ENCODE results near the gene BCL2L2.
A peak's percentile ranks its signal among the peaks of the same experiment; 100 is the strongest.
"Not testable (repeated sequence)": the region's sequence is repeated elsewhere in the genome, so short reads cannot be mapped to it uniquely, and the experiment has no call there.

BCL2L2 gene

GRCh38 chr14:23324993-23325392 lies 18.4 kb downstream of the BCL2L2 start:
- DNase-seq, result no peak

GRCh38 chr14:23325746-23326145 lies 19.1 kb downstream of the BCL2L2 start:
- not testable (repeated sequence) for DNase-seq

- DNase-seq, result no peak
Measured at GRCh38 chr14:23326491-23327332, 20.1 kb downstream of the BCL2L2 start.

GRCh38 chr14:23327947-23328744 lies 21.5 kb downstream of the BCL2L2 start:
- DNase-seq, result peak; percentile 65

GRCh38 chr14:23335623-23336022 lies 29.0 kb downstream of the BCL2L2 start:
- no peak for DNase-seq

GRCh38 chr14:23339506-23340268 lies 33.1 kb downstream of the BCL2L2 start:
- no peak for DNase-seq

- DNase-seq, result no peak
Measured at GRCh38 chr14:23344481-23344880, 37.8 kb downstream of the BCL2L2 start.

DNA sequence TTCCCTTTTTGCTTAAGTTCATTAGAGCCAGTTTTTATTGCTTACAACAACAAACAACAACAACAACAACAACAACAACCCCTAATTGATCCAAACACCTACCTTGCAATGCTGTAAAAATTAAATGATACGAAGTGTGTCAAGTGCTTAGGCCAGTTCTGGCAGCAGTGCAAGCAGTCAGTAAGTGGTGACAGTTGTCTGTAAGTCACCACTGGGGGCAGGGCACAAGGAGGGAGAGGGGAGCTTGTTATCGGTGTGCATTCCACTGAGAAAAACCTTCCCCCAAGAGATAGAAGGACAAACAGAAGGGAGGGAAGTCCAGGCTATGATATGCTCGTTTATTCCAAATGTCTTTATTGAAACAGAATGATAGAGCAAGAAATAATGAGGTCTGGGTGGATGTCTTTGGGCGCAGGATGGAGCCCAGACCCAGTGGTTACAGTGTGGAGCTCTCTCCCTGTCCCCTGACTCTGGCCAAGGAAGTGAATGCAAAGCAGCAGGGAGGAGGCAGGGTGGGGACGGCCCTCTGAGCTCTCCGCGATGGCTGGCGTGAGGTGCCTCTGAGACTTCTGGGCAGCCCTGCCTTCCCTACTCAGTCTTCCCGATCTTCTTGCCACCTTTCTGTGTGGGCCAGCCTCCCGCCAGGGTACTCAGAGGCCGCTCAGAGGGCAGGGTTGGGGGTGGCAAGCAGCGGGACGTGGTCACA lies 39.5 kb downstream of the BCL2L2 start:
- DNase-seq, result no peak

DNA sequence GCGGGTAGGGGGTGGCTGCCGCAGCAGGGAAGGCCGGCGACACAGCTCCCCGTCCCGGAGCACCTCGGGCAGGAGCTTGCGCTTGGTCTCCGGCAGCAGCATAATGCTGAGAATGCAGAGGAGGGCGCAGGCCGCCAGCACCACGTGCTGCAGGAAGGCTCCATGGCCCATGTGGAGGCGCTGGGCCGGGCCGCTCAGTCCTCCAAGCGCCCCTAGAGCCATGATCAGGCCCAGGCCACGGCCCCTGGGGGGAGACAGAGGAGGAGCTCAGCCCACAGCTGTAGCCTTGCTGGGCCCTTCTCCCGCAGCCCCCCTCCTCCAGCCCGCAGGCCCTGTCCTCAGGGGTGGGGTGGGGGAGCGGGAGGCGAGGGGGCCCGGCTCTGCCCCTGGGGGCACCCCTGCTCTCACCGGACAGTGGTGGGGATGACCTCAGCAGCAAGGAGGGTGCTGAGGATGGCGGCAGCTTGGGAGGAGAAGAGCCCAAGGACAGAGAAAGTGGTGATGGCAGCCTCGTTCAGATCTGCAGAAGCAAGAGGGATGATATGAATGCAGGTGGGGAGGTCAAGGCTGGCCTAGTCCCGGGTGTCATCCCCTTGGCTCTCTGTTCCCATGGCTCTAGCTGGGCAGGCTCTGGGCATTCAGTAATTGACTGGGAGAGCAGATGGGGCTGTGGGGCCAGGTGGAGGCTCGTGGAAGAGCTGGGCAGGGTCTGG lies 40.2 kb downstream of the BCL2L2 start:
- no peak for DNase-seq

DNA sequence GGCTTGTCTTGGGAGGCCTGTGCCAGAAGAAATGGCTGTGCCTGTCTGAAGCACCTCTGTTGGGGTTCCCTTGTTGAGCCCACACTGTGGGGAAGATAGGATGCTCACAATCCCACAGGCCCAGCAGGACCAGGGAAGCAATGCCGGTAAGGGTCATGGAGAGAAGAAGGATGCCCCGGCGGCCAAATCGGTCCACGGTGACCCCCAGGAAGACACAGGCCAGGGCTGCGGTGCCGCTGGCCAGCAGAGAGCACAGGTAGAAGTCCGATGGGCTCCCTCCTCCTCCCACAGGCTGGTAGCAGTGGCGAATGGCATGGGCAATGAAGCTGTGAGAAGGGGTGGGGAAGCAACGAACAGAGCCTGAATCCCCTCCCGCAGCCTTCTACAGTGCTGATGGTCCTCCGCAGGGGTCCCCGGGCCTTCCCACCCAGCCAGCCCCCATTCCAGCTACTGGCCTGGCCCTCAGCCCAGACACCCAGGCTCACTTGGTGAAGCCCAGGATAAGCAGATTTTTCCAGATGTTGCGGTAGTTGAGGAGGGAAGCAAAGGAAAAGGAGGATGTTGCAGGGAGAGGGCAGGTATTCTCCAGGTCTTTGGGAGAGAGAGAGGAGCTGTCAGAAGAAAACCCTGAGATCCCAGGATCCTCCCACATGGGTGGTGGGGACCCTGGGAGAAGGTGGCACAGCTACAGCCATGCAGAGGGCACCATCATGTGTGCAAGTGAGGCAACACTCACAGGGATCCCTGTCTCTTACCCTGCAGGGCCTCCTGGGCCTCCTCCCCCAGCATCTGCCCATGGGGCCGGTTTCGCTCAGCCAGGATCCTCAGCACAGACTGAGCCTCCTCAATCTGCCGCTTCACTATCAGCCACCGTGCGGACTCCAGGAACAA lies 41.0 kb downstream of the BCL2L2 start:
- DNase-seq, result no peak

DNA sequence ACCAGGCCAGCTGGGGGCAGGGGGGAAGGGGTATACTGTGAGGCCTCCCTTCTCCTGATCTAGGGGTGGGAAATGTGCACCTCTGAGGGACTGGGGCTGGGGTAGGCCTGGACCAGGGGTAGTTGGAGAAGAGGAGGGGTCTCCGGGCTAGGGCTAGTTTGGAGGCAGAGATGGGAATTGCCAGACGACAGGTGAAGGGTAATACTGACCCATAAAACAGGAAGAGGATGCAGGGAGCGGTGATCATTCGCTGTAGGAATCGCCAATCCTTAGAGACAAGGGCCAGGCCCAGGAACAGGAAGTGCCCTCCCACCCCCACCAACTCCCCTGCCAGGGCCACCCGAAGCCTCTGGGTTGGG lies 41.6 kb downstream of the BCL2L2 start:
- no peak for DNase-seq

GRCh38 chr14:23349156-23349845 lies 42.7 kb downstream of the BCL2L2 start:
- no peak for DNase-seq

DNA sequence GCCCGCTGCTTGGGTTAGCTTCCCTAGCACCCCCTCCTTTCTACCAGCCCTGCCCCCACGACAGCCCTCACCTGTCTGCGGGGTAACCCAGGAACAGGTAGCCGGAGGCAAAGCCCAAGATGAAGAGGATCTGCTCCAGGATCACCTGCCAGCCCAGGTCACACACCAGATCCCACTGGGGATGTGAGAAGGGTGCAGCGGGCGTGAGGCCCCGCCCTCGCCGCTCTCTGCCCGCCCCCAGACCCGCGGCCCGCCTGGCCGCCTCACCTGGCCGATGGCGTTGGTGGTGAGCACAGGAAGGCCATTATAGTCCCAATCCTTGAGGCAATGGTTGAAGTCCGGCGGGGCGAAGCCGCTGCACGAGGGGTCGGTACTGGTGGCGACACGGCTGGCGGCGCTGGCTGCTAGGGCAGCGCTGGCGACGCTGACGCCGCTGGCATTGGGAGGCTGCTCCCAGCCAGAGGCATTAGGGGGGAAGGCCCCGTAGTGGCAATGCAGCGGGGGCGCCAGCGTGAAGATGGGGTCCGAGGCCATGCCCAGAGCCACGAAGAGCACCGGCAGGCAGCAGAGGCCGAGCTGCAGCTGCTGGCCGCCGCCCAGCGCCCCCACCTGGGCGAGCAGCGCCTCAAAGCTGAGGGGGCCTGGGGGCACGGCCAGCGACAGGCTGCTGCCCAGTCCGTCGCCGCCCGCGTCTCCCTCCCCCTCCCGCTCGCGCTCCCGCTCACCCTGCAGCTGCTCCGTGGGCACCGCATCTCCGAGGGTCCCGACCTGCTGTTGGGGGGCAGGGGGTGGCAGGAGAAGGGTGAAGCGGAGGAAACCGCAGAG lies 45.3 kb downstream of the BCL2L2 start:
- no peak for DNase-seq

- peak; percentile 40 for DNase-seq
Measured at GRCh38 chr14:23352506-23353432, 46.1 kb downstream of the BCL2L2 start, which contains the start of gene SLC22A17. Gene SLC22A17, minus strand, starts transcription at chr14:23352887.

- no peak for DNase-seq
Measured at GRCh38 chr14:23353433-23353780, 46.8 kb downstream of the BCL2L2 start.

GRCh38 chr14:23354990-23355389 lies 48.4 kb downstream of the BCL2L2 start:
- no peak for DNase-seq

DNA sequence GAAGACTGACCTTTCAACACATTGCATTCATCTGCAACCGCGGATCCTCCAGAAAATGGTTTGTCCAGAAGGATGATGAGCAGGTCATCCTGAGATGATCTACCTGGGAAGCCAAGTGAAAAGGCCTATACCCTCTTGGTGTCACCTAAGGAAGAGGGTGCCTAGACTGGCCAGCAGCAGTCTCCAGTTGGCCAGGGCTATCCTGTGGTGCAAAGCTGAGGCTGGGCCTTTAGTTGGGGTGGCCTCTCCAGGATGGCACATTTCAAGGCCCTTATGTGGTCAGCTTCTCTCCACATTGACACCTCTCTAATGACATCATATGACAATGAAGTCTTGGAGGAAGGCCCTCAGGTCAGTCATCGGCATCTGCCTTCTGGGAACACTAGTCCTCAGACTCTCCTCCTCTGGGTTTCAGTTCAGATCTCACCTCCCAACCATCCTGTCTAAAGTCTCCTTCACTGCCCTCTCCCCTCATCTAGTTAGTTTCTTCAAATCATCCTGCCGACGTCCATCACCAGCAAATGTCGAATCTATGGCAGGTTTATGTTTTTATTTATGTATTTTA lies 49.3 kb downstream of the BCL2L2 start:
- no peak for DNase-seq

GRCh38 chr14:23356662-23357061 lies 50.0 kb downstream of the BCL2L2 start:
- DNase-seq, result no peak
